Upper lobe of left lung (tissue), 4 donors: ENCODE data around the gene MTRF1.

ENCODE experiments used
- POLR2AphosphoS5 ChIP-seq, 2 donors: sonication (generic); formaldehyde crosslinking; IDR thresholded peaks; one replicate each; pipeline ENCODE4 v1.5.1; 2017; ENCODE audit warnings: antibody characterized with exemption in 2 of 2
- TF ChIP-seq, protein P1 (sequence below), 6 experiments: fragments of 450-650 bp in 4 of 6; fragments of 200-600 bp in 2 of 6; sonication (generic) in 2 of 6; IDR thresholded peaks; one replicate each; pipeline ENCODE4 v1.5.1; 2016 to 2019; ENCODE audit warnings: antibody characterized with exemption in 6 of 6

- TF ChIP-seq, protein P1, sequence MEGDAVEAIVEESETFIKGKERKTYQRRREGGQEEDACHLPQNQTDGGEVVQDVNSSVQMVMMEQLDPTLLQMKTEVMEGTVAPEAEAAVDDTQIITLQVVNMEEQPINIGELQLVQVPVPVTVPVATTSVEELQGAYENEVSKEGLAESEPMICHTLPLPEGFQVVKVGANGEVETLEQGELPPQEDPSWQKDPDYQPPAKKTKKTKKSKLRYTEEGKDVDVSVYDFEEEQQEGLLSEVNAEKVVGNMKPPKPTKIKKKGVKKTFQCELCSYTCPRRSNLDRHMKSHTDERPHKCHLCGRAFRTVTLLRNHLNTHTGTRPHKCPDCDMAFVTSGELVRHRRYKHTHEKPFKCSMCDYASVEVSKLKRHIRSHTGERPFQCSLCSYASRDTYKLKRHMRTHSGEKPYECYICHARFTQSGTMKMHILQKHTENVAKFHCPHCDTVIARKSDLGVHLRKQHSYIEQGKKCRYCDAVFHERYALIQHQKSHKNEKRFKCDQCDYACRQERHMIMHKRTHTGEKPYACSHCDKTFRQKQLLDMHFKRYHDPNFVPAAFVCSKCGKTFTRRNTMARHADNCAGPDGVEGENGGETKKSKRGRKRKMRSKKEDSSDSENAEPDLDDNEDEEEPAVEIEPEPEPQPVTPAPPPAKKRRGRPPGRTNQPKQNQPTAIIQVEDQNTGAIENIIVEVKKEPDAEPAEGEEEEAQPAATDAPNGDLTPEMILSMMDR (IDR thresholded peaks at IDR 0.05), result no peak
- TF ChIP-seq POLR2AphosphoS5 (IDR thresholded peaks at IDR 0.05), result no peak
Observed at GRCh38 chr13:41299316-41300094, 36.1 kb upstream of the MTRF1 start.
